ENCODE measurements around the gene ARHGAP1. TPM values are rescaled to one million over a fixed set of nuclear protein-coding genes. Genes with fewer than 3 reads are reported as not detected.

The ARHGAP1 gene
- total RNA-seq, 3 donors from 2014 or later (not counting 1 experiment from before 2014, with no cell fraction given): 89.8 to 111 (median 102) TPM

- Histone ChIP-seq H3K4me1 (ENCODE audit: control insufficient read depth, insufficient read depth, low read length) (peaks cover 5% of the 10 kb centered on the region), H3K9me3 (ENCODE audit: control insufficient read depth, insufficient read depth, low read length) (no peaks in the 10 kb centered on the region), H3K27ac (ENCODE audit: low read length) (no peak overlapping the region), H3K4me3 (ENCODE audit: low read length) (no peak overlapping the region), H3K27me3 (ENCODE audit: control insufficient read depth, insufficient read depth, low read length) (no peaks in the 10 kb centered on the region), H3K36me3 (ENCODE audit: control insufficient read depth, insufficient read depth, low read length) (peaks cover 78% of the 10 kb centered on the region)
- Mint-ChIP-seq H3K9me3 (no peaks in the 10 kb centered on the region), H3K36me3 (peaks cover under 1% of the 10 kb centered on the region), H3K4me1 (peaks cover 3 to 4% of the 10 kb centered on the region in 2 donors), H3K27me3 (ENCODE audit: low read depth in 2 of 2) (no peaks in the 10 kb centered on the region), H3K27ac (no peak overlapping the region), H3K4me3 (no peak overlapping the region)
- intact Hi-C loops (cut with micrococcal nuclease): no loop called here
- no peak for DNase-seq
- WGBS (ENCODE audit: insufficient coverage): 98% methylated on average over 6 of the region's 6 CpGs
- ATAC-seq: no peak
- TF ChIP-seq CTCF (IDR thresholded peaks at IDR 0.05): no peak
These were observed 35.8 kb downstream of the ARHGAP1 start for GRCh38 chr11:46664612-46665011.

- Histone ChIP-seq H3K36me3 (ENCODE audit: control insufficient read depth, insufficient read depth, low read length) (peaks cover 76% of the 10 kb centered on the region), H3K27me3 (ENCODE audit: control insufficient read depth, insufficient read depth, low read length) (no peaks in the 10 kb centered on the region), H3K9me3 (ENCODE audit: control insufficient read depth, insufficient read depth, low read length) (no peaks in the 10 kb centered on the region), H3K27ac (ENCODE audit: low read length) (no peak overlapping the region), H3K4me3 (ENCODE audit: low read length) (no peak overlapping the region), H3K4me1 (ENCODE audit: control insufficient read depth, insufficient read depth, low read length) (no peaks in the 10 kb centered on the region)
- WGBS (ENCODE audit: insufficient coverage): 96% methylated on average over 4 of the region's 4 CpGs
- intact Hi-C loops (cut with micrococcal nuclease): no loop called here
- no peak for TF ChIP-seq CTCF (IDR thresholded peaks at IDR 0.05)
- Mint-ChIP-seq H3K27me3 (ENCODE audit: low read depth in 2 of 2) (no peaks in the 10 kb centered on the region), H3K4me3 (no peak overlapping the region), H3K36me3 (peaks cover 7% of the 10 kb centered on the region), H3K9me3 (no peaks in the 10 kb centered on the region), H3K4me1 (no peaks in the 10 kb centered on the region), H3K27ac (no peak overlapping the region)
- ATAC-seq: no peak
- DNase-seq: no peak
These were observed 37.0 kb downstream of the ARHGAP1 start for GRCh38 chr11:46663277-46663940.

- H3K9me3 ChIP-seq (ENCODE audit: control insufficient read depth, insufficient read depth, low read length): no peaks in the 10 kb centered on the region
- no peaks in the 10 kb centered on the region for H3K27me3 Mint-ChIP-seq (ENCODE audit: low read depth in 2 of 2)
- intact Hi-C loops (cut with micrococcal nuclease): no loop called here
- H3K36me3 Mint-ChIP-seq: peaks cover 7% of the 10 kb centered on the region
- no peak overlapping the region for H3K27ac Mint-ChIP-seq
- no peaks in the 10 kb centered on the region for H3K27me3 ChIP-seq (ENCODE audit: control insufficient read depth, insufficient read depth, low read length)
- TF ChIP-seq CTCF (IDR thresholded peaks at IDR 0.05): no peak
- no peak for DNase-seq
- H3K4me3 Mint-ChIP-seq: no peak overlapping the region
- no peak overlapping the region for H3K27ac ChIP-seq (ENCODE audit: low read length)
- H3K36me3 ChIP-seq (ENCODE audit: control insufficient read depth, insufficient read depth, low read length): peaks cover 75% of the 10 kb centered on the region
- H3K4me1 Mint-ChIP-seq: no peaks in the 10 kb centered on the region
- no peaks in the 10 kb centered on the region for H3K4me1 ChIP-seq (ENCODE audit: control insufficient read depth, insufficient read depth, low read length)
- no peak overlapping the region for H3K4me3 ChIP-seq (ENCODE audit: low read length)
- H3K9me3 Mint-ChIP-seq: no peaks in the 10 kb centered on the region
- ATAC-seq: no peak
These were observed 38.1 kb downstream of the ARHGAP1 start for GRCh38 chr11:46662366-46662765.

- no peak for TF ChIP-seq CTCF (IDR thresholded peaks at IDR 0.05)
- Histone ChIP-seq H3K27ac (ENCODE audit: low read length) (no peak overlapping the region), H3K9me3 (ENCODE audit: control insufficient read depth, insufficient read depth, low read length) (no peaks in the 10 kb centered on the region), H3K4me1 (ENCODE audit: control insufficient read depth, insufficient read depth, low read length) (no peaks in the 10 kb centered on the region), H3K27me3 (ENCODE audit: control insufficient read depth, insufficient read depth, low read length) (no peaks in the 10 kb centered on the region), H3K36me3 (ENCODE audit: control insufficient read depth, insufficient read depth, low read length) (peaks cover 75% of the 10 kb centered on the region), H3K4me3 (ENCODE audit: low read length) (no peak overlapping the region)
- no peaks in the 10 kb centered on the region for H3K4me1 Mint-ChIP-seq
- no peaks in the 10 kb centered on the region for H3K9me3 Mint-ChIP-seq
- H3K27me3 Mint-ChIP-seq (ENCODE audit: low read depth in 2 of 2): no peaks in the 10 kb centered on the region
- H3K4me3 Mint-ChIP-seq: no peak overlapping the region
- H3K36me3 Mint-ChIP-seq: peaks cover 7% of the 10 kb centered on the region
- ATAC-seq (no peak), DNase-seq (no peak)
- intact Hi-C loops (cut with micrococcal nuclease): no loop called here
- H3K27ac Mint-ChIP-seq: no peak overlapping the region
These were observed 38.6 kb downstream of the ARHGAP1 start for GRCh38 chr11:46661836-46662235.

All from natural killer cell (primary cell).